HG03469 (cell line): ENCODE measurements around the gene CDC42BPA.
A peak's percentile ranks its signal among the peaks of the same experiment; 100 is the strongest.

Experiments
- ATAC-seq: cut with Tn5 transposase; IDR thresholded peaks from one replicate; pipeline ENCODE4 v1.9.1; 2021; ENCODE audit warnings: mild to moderate bottlenecking, moderate library complexity, moderate number of reproducible peaks; ENCODE audit not compliant: unreplicated experiment

The CDC42BPA gene

GRCh38 chr1:227214207-227214606 is 104.1 kb downstream of the CDC42BPA start:
- ATAC-seq = no peak

GRCh38 chr1:227213426-227213825 is 104.9 kb downstream of the CDC42BPA start:
- no peak for ATAC-seq

GRCh38 chr1:227212164-227212563 is 106.1 kb downstream of the CDC42BPA start:
- no peak for ATAC-seq

GRCh38 chr1:227210604-227211003 is 107.7 kb downstream of the CDC42BPA start:
- no peak for ATAC-seq

GRCh38 chr1:227197064-227197463 is 121.2 kb downstream of the CDC42BPA start:
- no peak for ATAC-seq

GRCh38 chr1:227192163-227192562 is 126.1 kb downstream of the CDC42BPA start:
- ATAC-seq = peak; percentile 46

GRCh38 chr1:227191607-227192006 is 126.7 kb downstream of the CDC42BPA start:
- ATAC-seq = peak; percentile 70

GRCh38 chr1:227190321-227190720 is 128.0 kb downstream of the CDC42BPA start:
- no peak for ATAC-seq

- ATAC-seq = no peak
Observed at GRCh38 chr1:227185291-227185690, 133.0 kb downstream of the CDC42BPA start.

GRCh38 chr1:227182012-227182411 is 136.3 kb downstream of the CDC42BPA start:
- ATAC-seq = no peak

GRCh38 chr1:227175611-227176010 is 142.7 kb downstream of the CDC42BPA start:
- ATAC-seq = no peak

- ATAC-seq = no peak
Observed at GRCh38 chr1:227174164-227174563, 144.1 kb downstream of the CDC42BPA start.

- no peak for ATAC-seq
Observed at GRCh38 chr1:227170361-227171166, 147.7 kb downstream of the CDC42BPA start.

- no peak for ATAC-seq
Observed at GRCh38 chr1:227169343-227169742, 148.9 kb downstream of the CDC42BPA start.

- ATAC-seq = no peak
Observed at GRCh38 chr1:227167276-227168101, 150.8 kb downstream of the CDC42BPA start.

GRCh38 chr1:227166559-227166958 is 151.7 kb downstream of the CDC42BPA start:
- no peak for ATAC-seq

GRCh38 chr1:227161470-227161869 is 156.8 kb downstream of the CDC42BPA start:
- ATAC-seq = no peak

GRCh38 chr1:227156520-227156919 is 161.8 kb downstream of the CDC42BPA start:
- ATAC-seq = no peak

GRCh38 chr1:227155688-227156087 is 162.6 kb downstream of the CDC42BPA start:
- ATAC-seq = no peak

- no peak for ATAC-seq
Observed at GRCh38 chr1:227155004-227155403, 163.3 kb downstream of the CDC42BPA start.

GRCh38 chr1:227152525-227152924 is 165.8 kb downstream of the CDC42BPA start:
- ATAC-seq = no peak

- no peak for ATAC-seq
Observed at GRCh38 chr1:227140376-227140775, 177.9 kb downstream of the CDC42BPA start.
